ENCODE measurements around the gene GPD1.

- TF ChIP-seq CTCF (IDR thresholded peaks at IDR 0.05): no peak
- TF ChIP-seq POLR2A (IDR thresholded peaks at IDR 0.05): no peak
Observed at GRCh38 chr12:50119387-50119786, 15.6 kb downstream of the GPD1 start.
